Endothelial cell of umbilical vein (primary cell): ENCODE results near the gene SLC52A1. TPM values are rescaled to one million over a fixed set of nuclear protein-coding genes. Genes with fewer than 3 reads are reported as not detected.
A peak's percentile ranks its signal among the peaks of the same experiment; 100 is the strongest.

ENCODE experiments used
- BruUV-seq: library from RNA; stranded (reverse); fragments of 400-500 nt; replicated peaks from 2 replicates; lab custom pipeline; 2021; lab: Mats Ljungman, UMichigan
- CTCF ChIA-PET: fragments of 300-600, 350-600 bp; sonication (Branson Sonifier 250); formaldehyde crosslinking; loops from one replicate; lab custom pipeline; 2021; ENCODE audit warnings: antibody characterized with exemption, inconsistent platforms; lab: Charles Lee
- POLR2A ChIA-PET: fragments of 300-600, 350-600 bp; sonication (Branson Sonifier 250); formaldehyde crosslinking; loops from one replicate; lab custom pipeline; 2021; ENCODE audit warnings: antibody characterized with exemption, inconsistent platforms; lab: Charles Lee
- DNase-seq: peaks from one replicate; pipeline ENCODE4 v3.0.0-alpha.2; 2011; ENCODE audit warnings: low read depth, low spot score
- FAIRE-seq: peaks from 2 replicates; lab custom pipeline; 2011; peaks lifted over from hg19 to GRCh38; lab: Jason Lieb, UNC
- H2AFZ ChIP-seq: 2 replicates; pipeline ENCODE4 v1.6.0; 2012; ENCODE audit warnings: low read depth, low read length, control low read depth, inconsistent platforms
- H3K27ac ChIP-seq: 2 replicates; pipeline ENCODE4 v1.5.1; 2011; ENCODE audit warnings: low read depth, mild to moderate bottlenecking, control low read depth, low read length, moderate library complexity; ENCODE audit not compliant: insufficient read depth
- H3K27me3 ChIP-seq, 2 experiments: 2 replicates each; pipeline versions ENCODE4 v1.6.0 to v1.6.1; 2011; ENCODE audit warnings: low read length in 2 of 2, mixed read lengths in 1 of 2; ENCODE audit not compliant: control insufficient read depth in 2 of 2, insufficient read depth in 2 of 2
- H3K36me3 ChIP-seq, 2 experiments: 2 replicates in 1 of 2; 3 replicates in 1 of 2; pipeline ENCODE4 v1.5.1; 2011; ENCODE audit warnings: low read length in 2 of 2, mild to moderate bottlenecking in 1 of 2, moderate library complexity in 1 of 2; ENCODE audit not compliant: control insufficient read depth in 2 of 2, insufficient read depth in 2 of 2; ENCODE audit errors: extremely low read depth in 1 of 2
- H3K4me1 ChIP-seq: 3 replicates; pipeline ENCODE4 v1.5.1; 2011; ENCODE audit warnings: mild to moderate bottlenecking, low read length; ENCODE audit not compliant: control insufficient read depth, insufficient read depth; ENCODE audit errors: extremely low read depth
- H3K4me2 ChIP-seq: 2 replicates; pipeline ENCODE4 v1.6.1; 2011; ENCODE audit warnings: low read length, control low read depth, mixed read lengths; ENCODE audit not compliant: insufficient read depth
- H3K4me3 ChIP-seq, 3 experiments: fragments of 200-600 bp in 1 of 3; sonication (generic), shearing (Covaris generic) in 1 of 3; replicated peaks in 1 of 3; 2 replicates each; pipeline ENCODE4 v1.5.1; 2011 to 2016; ENCODE audit warnings: control low read depth in 3 of 3, low read length in 3 of 3, mild to moderate bottlenecking in 2 of 3, inconsistent platforms in 1 of 3, low read depth in 1 of 3, moderate library complexity in 1 of 3; ENCODE audit not compliant: insufficient read depth in 1 of 3
- H3K79me2 ChIP-seq: 2 replicates; pipeline ENCODE4 v1.6.0; 2012; ENCODE audit warnings: low read length, inconsistent platforms; ENCODE audit not compliant: control insufficient read depth, insufficient read depth
- H3K9ac ChIP-seq: replicated peaks from 2 replicates; pipeline ENCODE3; 2011; ENCODE audit warnings: low read length, control low read depth; ENCODE audit not compliant: insufficient read depth; ENCODE audit errors: extremely low read depth
- H3K9me1 ChIP-seq: replicated peaks from 3 replicates; pipeline ENCODE4 v1.6.0; 2011; ENCODE audit warnings: mild to moderate bottlenecking, low read length; ENCODE audit not compliant: control insufficient read depth, insufficient read depth; ENCODE audit errors: extremely low read depth
- H3K9me3 ChIP-seq: replicated peaks from 2 replicates; pipeline ENCODE4 v1.5.1; 2012; ENCODE audit warnings: low read length, inconsistent platforms; ENCODE audit not compliant: control insufficient read depth, insufficient read depth
- H4K20me1 ChIP-seq: replicated peaks from 2 replicates; pipeline ENCODE3; 2011; ENCODE audit warnings: mild to moderate bottlenecking, low read length; ENCODE audit not compliant: control insufficient read depth, insufficient read depth; ENCODE audit errors: extremely low read depth
- EZH2 ChIP-seq: IDR thresholded peaks from 2 replicates; pipeline ENCODE4 v1.6.1; 2012; ENCODE audit warnings: borderline replicate concordance, low read depth, mild to moderate bottlenecking, moderate library complexity, low read length, inconsistent platforms; ENCODE audit not compliant: severe bottlenecking
- FOS ChIP-seq: IDR thresholded peaks from 2 replicates; pipeline ENCODE4 v1.6.1; 2011; ENCODE audit warnings: mild to moderate bottlenecking, low read length, moderate library complexity, borderline replicate concordance; ENCODE audit not compliant: insufficient read depth
- GATA2 ChIP-seq: IDR thresholded peaks from 2 replicates; pipeline ENCODE4 v1.7.0; 2011; ENCODE audit warnings: low read depth, mild to moderate bottlenecking, moderate library complexity, mixed read lengths, low read length; ENCODE audit not compliant: insufficient read length, insufficient read depth
- JUN ChIP-seq: IDR thresholded peaks from 2 replicates; pipeline ENCODE4 v1.6.1; 2011; ENCODE audit warnings: borderline replicate concordance, low read depth; ENCODE audit not compliant: insufficient read length, insufficient read depth
- MAX ChIP-seq: IDR thresholded peaks from 2 replicates; pipeline ENCODE4 v1.6.1; 2011; ENCODE audit not compliant: insufficient read depth, insufficient read length
- MYC ChIP-seq: IDR thresholded peaks from one replicate; pipeline ENCODE4 v1.6.1; 2011; ENCODE audit warnings: mild to moderate bottlenecking, low read depth, low read length
- POLR2A ChIP-seq: IDR thresholded peaks from 2 replicates; pipeline ENCODE4 v1.6.1; 2012; ENCODE audit warnings: low read depth, mild to moderate bottlenecking, control low read depth, low read length
- POLR2AphosphoS5 ChIP-seq: IDR thresholded peaks from 2 replicates; pipeline ENCODE4 v1.6.1; 2012; ENCODE audit warnings: low read depth, mild to moderate bottlenecking, control low read depth, low read length, moderate library complexity; ENCODE audit not compliant: insufficient read depth
- dilution Hi-C: fragments of 300-500 bp; cut with MboI; formaldehyde crosslinking; loops from one replicate; pipeline ENCODE4 v1.15.0; 2019; ENCODE audit warnings: low sequenced_read_pairs; ENCODE audit not compliant: extremely low pct_ligation_motif_present
- intact Hi-C: fragments of 100-400 bp; cut with micrococcal nuclease; formaldehyde crosslinking; loops from one replicate; pipeline ENCODE4 v1.10.0; 2022
- polyA plus RNA-seq, 4 experiments: library from polyadenylated mRNA; depleted of rRNA in 3 of 4; stranded (reverse) in 3 of 4; unstranded in 1 of 4; fragments of >200 nt; gene quantifications; 2 replicates each; pipeline versions ENCODE4 v1.2.1 to v1.2.3, GENCODE V29; 2011 to 2012; ENCODE audit warnings: missing spikeins in 1 of 4
- total RNA-seq: library from RNA; stranded (reverse); gene quantifications from 2 replicates; pipeline ENCODE4 v1.2.3, GENCODE V29; 2021
- TF ChIP-seq, protein P1 (sequence below), 2 donors: IDR thresholded peaks; 1 replicate in 1 of 2; 2 replicates in 1 of 2; pipeline ENCODE4 v1.5.1; 2011; ENCODE audit warnings: low read length in 2 of 2, mild to moderate bottlenecking in 2 of 2, moderate library complexity in 2 of 2, control low read depth in 1 of 2, inconsistent platforms in 1 of 2, low read depth in 1 of 2; ENCODE audit not compliant: insufficient read depth in 1 of 2; ENCODE audit errors: extremely low read depth in 1 of 2

The SLC52A1 gene
- total and polyA plus RNA-seq, 2 donors (not counting 3 experiments of a cell fraction or from before 2014, with no cell fraction given), result 0.04 TPM; not detected in 1

- intact Hi-C loops (loop anchor here (1.0 to 2.0 kb wide), 5 partner anchors 10 to 78 kb away; partner anchors contain the start of genes INCA1, KIF1C, RNF167 and SLC25A11), dilution Hi-C loops (no loop called here)
- BruUV-seq, result TSS peak; percentile 38
- no peaks in the 10 kb centered on the region for H3K27me3 ChIP-seq
- H3K4me1 ChIP-seq, result peaks cover 24% of the 10 kb centered on the region
- no peaks in the 10 kb centered on the region for H3K9me3 ChIP-seq
- ChIA-PET POLR2A (interaction anchor here (0.9 kb wide), 1 partner anchor 10 kb away, joined by 4 read pairs; the partner anchor contains the start of genes INCA1 and KIF1C), CTCF (interaction anchor here (0.6 to 4.6 kb wide), 23 partner anchors 8 to 452 kb away, joined by 3 to 50 read pairs (median 4); partner anchors contain the start of genes INCA1, KIF1C, RNF167 and SLC25A11)
- H3K4me2 ChIP-seq, result peak within 1 kb of the TSS; percentile 84
- H3K9me1 ChIP-seq, result no peaks in the 10 kb centered on the region
- peak within 1 kb of the TSS; percentile 66 for H3K27ac ChIP-seq
- DNase-seq, result peak; percentile 83
- peak; percentile 89 for FAIRE-seq
- TF ChIP-seq JUN (no peak), FOS (no peak), MAX (no peak), POLR2A (peak; percentile 70), EZH2 (no peak), MYC (peak; percentile 34), POLR2AphosphoS5 (peak; percentile 74), GATA2 (no peak)
- TF ChIP-seq, protein P1, sequence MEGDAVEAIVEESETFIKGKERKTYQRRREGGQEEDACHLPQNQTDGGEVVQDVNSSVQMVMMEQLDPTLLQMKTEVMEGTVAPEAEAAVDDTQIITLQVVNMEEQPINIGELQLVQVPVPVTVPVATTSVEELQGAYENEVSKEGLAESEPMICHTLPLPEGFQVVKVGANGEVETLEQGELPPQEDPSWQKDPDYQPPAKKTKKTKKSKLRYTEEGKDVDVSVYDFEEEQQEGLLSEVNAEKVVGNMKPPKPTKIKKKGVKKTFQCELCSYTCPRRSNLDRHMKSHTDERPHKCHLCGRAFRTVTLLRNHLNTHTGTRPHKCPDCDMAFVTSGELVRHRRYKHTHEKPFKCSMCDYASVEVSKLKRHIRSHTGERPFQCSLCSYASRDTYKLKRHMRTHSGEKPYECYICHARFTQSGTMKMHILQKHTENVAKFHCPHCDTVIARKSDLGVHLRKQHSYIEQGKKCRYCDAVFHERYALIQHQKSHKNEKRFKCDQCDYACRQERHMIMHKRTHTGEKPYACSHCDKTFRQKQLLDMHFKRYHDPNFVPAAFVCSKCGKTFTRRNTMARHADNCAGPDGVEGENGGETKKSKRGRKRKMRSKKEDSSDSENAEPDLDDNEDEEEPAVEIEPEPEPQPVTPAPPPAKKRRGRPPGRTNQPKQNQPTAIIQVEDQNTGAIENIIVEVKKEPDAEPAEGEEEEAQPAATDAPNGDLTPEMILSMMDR (IDR thresholded peaks at IDR 0.05; ENCODE audit: extremely low read depth in 1 of 2, insufficient read depth in 1 of 2, low read depth in 1 of 2, low read length in 2 of 2), result peak; percentile 64 to 81
- peaks cover 18% of the 10 kb centered on the region for H3K79me2 ChIP-seq
- peaks cover 2 to 9% of the 10 kb centered on the region in 2 experiments for H3K36me3 ChIP-seq
- peak within 1 kb of the TSS; percentile 58 to 76 (median 60) for H3K4me3 ChIP-seq
- peak within 1 kb of the TSS; percentile 96 for H2AFZ ChIP-seq
- H4K20me1 ChIP-seq, result no peaks in the 10 kb centered on the region
- peak within 1 kb of the TSS; percentile 52 for H3K9ac ChIP-seq
Observed at GRCh38 chr17:4986951-4987766, 48.1 kb downstream of the SLC52A1 start, which contains the start of gene CAMTA2. TSS of gene CAMTA2 (minus strand) at chr17:4987675. CDS start at chr17:4986222, 1,453 bp downstream.
